Thyroid gland (tissue), 4 donors: ENCODE measurements around the gene PMPCB.

ENCODE experiments used
- POLR2A ChIP-seq, 2 donors: fragments of 450-650 bp; IDR thresholded peaks; one replicate each; pipeline ENCODE4 v1.6.1; 2017; ENCODE audit warnings: antibody characterized with exemption in 2 of 2, mild to moderate bottlenecking in 2 of 2, moderate library complexity in 1 of 2
- TF ChIP-seq, protein P1 (sequence below), 6 experiments: fragments of 200-600 bp in 3 of 6; fragments of 450-650 bp in 3 of 6; sonication (generic) in 3 of 6; IDR thresholded peaks; one replicate each; pipeline ENCODE4 v1.5.1; 2016 to 2019; ENCODE audit warnings: antibody characterized with exemption in 6 of 6, mild to moderate bottlenecking in 2 of 6, inconsistent platforms in 1 of 6, moderate library complexity in 1 of 6

DNA sequence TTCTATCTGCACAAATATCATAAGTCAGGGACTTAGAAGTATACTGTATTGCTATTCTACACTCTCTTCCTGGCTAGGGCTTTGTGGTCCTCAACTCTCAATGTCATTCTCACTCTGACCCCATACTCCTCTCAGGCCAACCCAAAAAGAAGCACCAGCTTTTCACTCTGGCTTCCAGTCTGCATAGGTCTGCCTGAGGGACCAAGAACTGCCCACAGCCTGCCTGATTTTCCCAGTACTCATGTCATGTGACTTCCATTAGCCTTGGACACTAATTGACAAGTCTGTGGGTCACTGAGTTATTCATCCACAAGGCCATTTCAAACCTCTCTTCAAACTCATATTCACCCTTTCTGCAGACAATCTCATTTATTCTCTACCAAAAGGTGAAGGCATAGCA, 19.8 kb downstream of the PMPCB start:
- TF ChIP-seq, protein P1, sequence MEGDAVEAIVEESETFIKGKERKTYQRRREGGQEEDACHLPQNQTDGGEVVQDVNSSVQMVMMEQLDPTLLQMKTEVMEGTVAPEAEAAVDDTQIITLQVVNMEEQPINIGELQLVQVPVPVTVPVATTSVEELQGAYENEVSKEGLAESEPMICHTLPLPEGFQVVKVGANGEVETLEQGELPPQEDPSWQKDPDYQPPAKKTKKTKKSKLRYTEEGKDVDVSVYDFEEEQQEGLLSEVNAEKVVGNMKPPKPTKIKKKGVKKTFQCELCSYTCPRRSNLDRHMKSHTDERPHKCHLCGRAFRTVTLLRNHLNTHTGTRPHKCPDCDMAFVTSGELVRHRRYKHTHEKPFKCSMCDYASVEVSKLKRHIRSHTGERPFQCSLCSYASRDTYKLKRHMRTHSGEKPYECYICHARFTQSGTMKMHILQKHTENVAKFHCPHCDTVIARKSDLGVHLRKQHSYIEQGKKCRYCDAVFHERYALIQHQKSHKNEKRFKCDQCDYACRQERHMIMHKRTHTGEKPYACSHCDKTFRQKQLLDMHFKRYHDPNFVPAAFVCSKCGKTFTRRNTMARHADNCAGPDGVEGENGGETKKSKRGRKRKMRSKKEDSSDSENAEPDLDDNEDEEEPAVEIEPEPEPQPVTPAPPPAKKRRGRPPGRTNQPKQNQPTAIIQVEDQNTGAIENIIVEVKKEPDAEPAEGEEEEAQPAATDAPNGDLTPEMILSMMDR (IDR thresholded peaks at IDR 0.05), result no peak
- TF ChIP-seq POLR2A (IDR thresholded peaks at IDR 0.05), result no peak
